Mesenchymal stem cell (in vitro differentiated cells and primary cell): Measurements from ENCODE around the gene ACTR3.

ENCODE experiments used
- DNase-seq: peaks from one replicate; pipeline ENCODE4 v3.0.0-alpha.2; 2013
- H2AFZ ChIP-seq: one replicate; pipeline ENCODE4 v1.6.1; 2013; ENCODE audit warnings: low read depth, mild to moderate bottlenecking, control low read depth, inconsistent platforms, low read length, moderate library complexity
- H2AK5ac ChIP-seq: 2 replicates; pipeline ENCODE4 v1.6.1; 2013; ENCODE audit warnings: low read length, moderate library complexity, mild to moderate bottlenecking, inconsistent platforms; ENCODE audit not compliant: severe bottlenecking
- H2BK120ac ChIP-seq: one replicate; pipeline ENCODE4 v1.6.1; 2013; ENCODE audit warnings: low read depth, mild to moderate bottlenecking, inconsistent platforms, low read length, moderate library complexity
- H2BK12ac ChIP-seq, 2 experiments: one replicate each; pipeline ENCODE4 v1.6.1; 2013; ENCODE audit warnings: inconsistent platforms in 2 of 2, low read length in 2 of 2, mild to moderate bottlenecking in 2 of 2, moderate library complexity in 2 of 2, control low read depth in 1 of 2
- H2BK15ac ChIP-seq: one replicate; pipeline ENCODE4 v1.6.1; 2013; ENCODE audit warnings: mild to moderate bottlenecking, low read depth, inconsistent platforms; ENCODE audit not compliant: poor library complexity, severe bottlenecking
- H2BK5ac ChIP-seq: 2 replicates; pipeline ENCODE4 v1.6.1; 2013; ENCODE audit warnings: low read depth, mild to moderate bottlenecking, low read length, control low read depth, inconsistent platforms; ENCODE audit not compliant: poor library complexity, severe bottlenecking
- H3K14ac ChIP-seq, 2 experiments: one replicate each; pipeline ENCODE4 v1.6.1; 2013; ENCODE audit warnings: inconsistent platforms in 2 of 2, low read length in 2 of 2, control low read depth in 1 of 2, mild to moderate bottlenecking in 1 of 2, moderate library complexity in 1 of 2
- H3K18ac ChIP-seq, 2 experiments: one replicate each; pipeline ENCODE4 v1.6.1; 2013; ENCODE audit warnings: inconsistent platforms in 2 of 2, low read length in 2 of 2, control low read depth in 1 of 2, low read depth in 1 of 2, mild to moderate bottlenecking in 1 of 2
- H3K23ac ChIP-seq, 2 experiments: one replicate each; pipeline ENCODE4 v1.6.1; 2013; ENCODE audit warnings: inconsistent platforms in 2 of 2, low read length in 2 of 2, mild to moderate bottlenecking in 2 of 2, moderate library complexity in 2 of 2, control low read depth in 1 of 2
- H3K27ac ChIP-seq: 2 replicates; pipeline ENCODE4 v1.5.1; 2013; ENCODE audit warnings: mild to moderate bottlenecking, moderate library complexity, low read length, control low read depth, inconsistent platforms; ENCODE audit not compliant: poor library complexity, severe bottlenecking
- H3K27me3 ChIP-seq, 2 experiments: 2 replicates each; pipeline versions ENCODE4 v1.6.1 to v1.7.0; 2013; ENCODE audit warnings: low read length in 2 of 2, mild to moderate bottlenecking in 2 of 2, moderate library complexity in 2 of 2, control low read depth in 1 of 2, inconsistent platforms in 1 of 2; ENCODE audit not compliant: control insufficient read depth in 1 of 2, insufficient read depth in 1 of 2
- H3K36me3 ChIP-seq, 2 experiments: 2 replicates each; pipeline versions ENCODE4 v1.6.1 to v1.7.0; 2013; ENCODE audit warnings: low read length in 2 of 2, control low read depth in 1 of 2, inconsistent platforms in 1 of 2, low read depth in 1 of 2, mild to moderate bottlenecking in 1 of 2; ENCODE audit not compliant: insufficient read depth in 2 of 2, control insufficient read depth in 1 of 2
- H3K4ac ChIP-seq, 2 experiments: one replicate each; pipeline ENCODE4 v1.6.1; 2013; ENCODE audit warnings: inconsistent platforms in 2 of 2, low read length in 2 of 2, mild to moderate bottlenecking in 2 of 2, moderate library complexity in 2 of 2, control low read depth in 1 of 2, low read depth in 1 of 2
- H3K4me1 ChIP-seq: 2 replicates; pipeline ENCODE4 v1.6.1; 2013; ENCODE audit warnings: low read depth, low read length, control low read depth; ENCODE audit not compliant: control insufficient read depth, insufficient read depth
- H3K4me2 ChIP-seq: 2 replicates; pipeline ENCODE4 v1.6.1; 2013; ENCODE audit warnings: low read length, mild to moderate bottlenecking, inconsistent platforms; ENCODE audit not compliant: poor library complexity, severe bottlenecking
- H3K4me3 ChIP-seq, 2 experiments: 2 replicates each; pipeline versions ENCODE4 v1.5.1 to v1.7.0; 2013; ENCODE audit warnings: low read length in 2 of 2, mild to moderate bottlenecking in 2 of 2, control low read depth in 1 of 2, low read depth in 1 of 2; ENCODE audit not compliant: insufficient read depth in 1 of 2
- H3K79me1 ChIP-seq: replicated peaks from 2 replicates; pipeline ENCODE4 v1.6.1; 2013; ENCODE audit warnings: mild to moderate bottlenecking, control low read depth, low read length, inconsistent platforms; ENCODE audit not compliant: poor library complexity, severe bottlenecking
- H3K9ac ChIP-seq: 2 replicates; pipeline ENCODE4 v1.7.0; 2013; ENCODE audit warnings: mild to moderate bottlenecking, low read length, moderate library complexity
- H3K9me3 ChIP-seq: 2 replicates; pipeline ENCODE4 v1.7.0; 2013; ENCODE audit warnings: mild to moderate bottlenecking, low read length; ENCODE audit not compliant: control insufficient read depth
- H4K8ac ChIP-seq: one replicate; pipeline ENCODE4 v1.6.1; 2013; ENCODE audit warnings: inconsistent platforms, mild to moderate bottlenecking, low read length, moderate library complexity
- H4K91ac ChIP-seq: one replicate; pipeline ENCODE4 v1.6.1; 2013; ENCODE audit warnings: mild to moderate bottlenecking, low read length, inconsistent platforms
- WGBS: methylation state at CpG from one replicate; pipeline ENCODE4 v1.1.7; 2013; ENCODE audit warnings: mixed read lengths; 5-methylcytosine and 5-hydroxymethylcytosine counted together

Gene ACTR3

DNA sequence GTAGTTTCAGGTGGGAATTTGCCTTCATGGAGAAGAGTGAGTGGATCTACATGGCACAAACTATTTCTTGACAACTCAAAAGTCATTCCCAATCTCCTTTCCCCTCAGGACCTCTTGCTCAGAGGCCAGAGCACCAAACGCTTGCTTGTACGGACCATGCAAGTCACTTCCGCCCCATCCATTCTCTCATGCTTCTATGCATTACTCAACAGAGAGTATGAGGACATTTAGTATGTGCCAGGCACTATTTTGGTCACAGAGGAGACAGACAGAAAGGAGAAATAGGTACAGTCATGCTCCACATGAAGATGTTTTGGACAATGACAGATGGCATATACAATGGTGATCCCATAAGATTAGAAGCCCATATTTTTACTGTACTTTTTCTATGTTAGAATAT is 117.5 kb downstream of the ACTR3 start:
- no peaks in the 10 kb centered on the region for H3K36me3 ChIP-seq

DNA sequence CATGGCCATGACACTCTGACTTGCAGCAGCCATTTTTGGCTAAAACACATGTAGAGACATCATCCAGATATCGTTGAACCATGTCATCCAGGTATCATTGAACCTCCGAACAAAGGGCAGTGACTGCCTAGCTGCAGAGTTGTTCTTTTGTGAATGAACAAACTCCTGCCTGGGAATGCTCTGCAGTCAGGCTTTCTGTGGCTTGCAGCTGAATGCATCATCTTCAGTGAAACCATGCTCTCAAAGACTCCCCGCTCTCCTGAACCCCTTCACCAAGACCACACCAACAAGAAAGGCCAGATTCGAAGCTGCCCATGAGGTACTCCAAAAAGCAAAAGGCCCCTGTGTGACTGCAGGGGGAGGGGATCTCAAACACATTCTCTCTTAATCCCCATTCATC is 118.8 kb downstream of the ACTR3 start:
- H3K18ac ChIP-seq = no peak overlapping the region
- 86% methylated on average over 4 of the region's 4 CpGs for WGBS
- no peak overlapping the region for H3K4me2 ChIP-seq
- H3K9me3 ChIP-seq = peaks cover 4% of the 10 kb centered on the region
- DNase-seq = no peak
- H3K9ac ChIP-seq = no peak overlapping the region
- no peak overlapping the region for H2BK12ac ChIP-seq
- no peak overlapping the region for H3K4me3 ChIP-seq
- H3K4ac ChIP-seq = no peak overlapping the region
- no peak overlapping the region for H4K8ac ChIP-seq
- no peak overlapping the region for H3K14ac ChIP-seq
- H2BK15ac ChIP-seq = no peak overlapping the region
- peaks cover 4 to 22% of the 10 kb centered on the region in 2 experiments for H3K27me3 ChIP-seq
- H2BK5ac ChIP-seq = no peak overlapping the region
- no peaks in the 10 kb centered on the region for H3K36me3 ChIP-seq
- H2BK120ac ChIP-seq = no peak overlapping the region
- no peak overlapping the region for H3K23ac ChIP-seq
- no peaks in the 10 kb centered on the region for H3K4me1 ChIP-seq
- H3K79me1 ChIP-seq = no peaks in the 10 kb centered on the region
- H3K27ac ChIP-seq = no peak overlapping the region
- no peak overlapping the region for H2AFZ ChIP-seq
- H4K91ac ChIP-seq = no peak overlapping the region
- no peak overlapping the region for H2AK5ac ChIP-seq

More for the DNA sequence above, 117.5 kb downstream of the ACTR3 start:
- no peak for DNase-seq
- Histone ChIP-seq H3K23ac (no peak overlapping the region), H2AK5ac (no peak overlapping the region), H2BK15ac (no peak overlapping the region), H3K4me1 (no peaks in the 10 kb centered on the region), H3K9ac (no peak overlapping the region), H2BK12ac (no peak overlapping the region), H4K91ac (no peak overlapping the region), H2AFZ (no peak overlapping the region), H3K4me3 (no peak overlapping the region), H3K4me2 (no peak overlapping the region), H3K18ac (no peak overlapping the region), H4K8ac (no peak overlapping the region), H2BK5ac (no peak overlapping the region), H3K79me1 (no peaks in the 10 kb centered on the region), H3K27me3 (peaks cover 4 to 22% of the 10 kb centered on the region in 2 experiments), H3K14ac (no peak overlapping the region), H3K27ac (no peak overlapping the region), H3K9me3 (peaks cover 4% of the 10 kb centered on the region), H2BK120ac (no peak overlapping the region), H3K4ac (no peak overlapping the region)
- 96% methylated on average over 3 of the region's 3 CpGs for WGBS

DNA sequence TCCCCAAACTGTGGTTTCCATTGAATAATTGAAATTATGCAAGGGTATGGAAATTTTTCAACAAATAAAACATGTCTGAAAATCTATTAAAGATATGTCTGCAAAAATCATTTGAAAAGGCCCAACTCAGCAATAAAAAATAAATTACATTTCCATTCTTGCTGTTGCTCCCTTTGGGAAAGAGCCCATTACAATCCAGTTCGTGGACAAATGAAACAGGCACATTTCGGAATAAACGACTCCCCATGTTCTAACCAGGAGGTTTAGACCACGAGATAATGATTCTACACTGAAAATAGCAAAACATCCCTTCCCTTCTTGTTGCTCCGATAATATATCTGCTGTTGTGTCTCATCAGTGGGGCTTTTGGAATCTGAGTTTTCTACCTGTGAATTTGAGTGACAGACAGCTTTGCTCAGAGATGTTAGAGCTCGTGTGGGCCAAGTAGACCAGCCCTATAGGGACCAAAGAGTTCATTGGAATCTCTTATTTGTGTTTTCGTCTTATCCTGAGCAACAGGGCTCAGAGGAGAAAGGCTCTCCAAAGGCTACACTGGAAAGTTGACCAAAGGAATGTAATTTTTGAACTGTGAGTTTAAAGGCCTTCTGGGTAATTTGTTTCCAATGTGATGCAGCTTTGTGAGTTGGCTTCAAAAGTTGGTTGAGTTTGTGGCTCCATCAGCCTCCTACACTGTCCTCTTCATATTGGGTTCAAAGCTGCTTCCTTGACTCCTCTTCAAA is 119.5 kb downstream of the ACTR3 start:
- Histone ChIP-seq H2BK120ac (no peak overlapping the region), H2BK12ac (no peak overlapping the region), H3K79me1 (no peaks in the 10 kb centered on the region), H3K4me2 (no peak overlapping the region), H2BK15ac (no peak overlapping the region), H2AFZ (no peak overlapping the region), H3K36me3 (no peaks in the 10 kb centered on the region), H2BK5ac (no peak overlapping the region), H4K91ac (no peak overlapping the region), H4K8ac (no peak overlapping the region), H3K4me1 (no peaks in the 10 kb centered on the region), H3K9me3 (peaks cover 2% of the 10 kb centered on the region), H3K27ac (no peak overlapping the region), H3K18ac (no peak overlapping the region), H3K4me3 (no peak overlapping the region), H3K14ac (no peak overlapping the region), H2AK5ac (no peak overlapping the region), H3K9ac (no peak overlapping the region), H3K23ac (no peak overlapping the region), H3K27me3 (peaks cover 4 to 20% of the 10 kb centered on the region in 2 experiments), H3K4ac (no peak overlapping the region)
- DNase-seq = no peak
- WGBS = 80% methylated on average over 6 of the region's 7 CpGs

DNA sequence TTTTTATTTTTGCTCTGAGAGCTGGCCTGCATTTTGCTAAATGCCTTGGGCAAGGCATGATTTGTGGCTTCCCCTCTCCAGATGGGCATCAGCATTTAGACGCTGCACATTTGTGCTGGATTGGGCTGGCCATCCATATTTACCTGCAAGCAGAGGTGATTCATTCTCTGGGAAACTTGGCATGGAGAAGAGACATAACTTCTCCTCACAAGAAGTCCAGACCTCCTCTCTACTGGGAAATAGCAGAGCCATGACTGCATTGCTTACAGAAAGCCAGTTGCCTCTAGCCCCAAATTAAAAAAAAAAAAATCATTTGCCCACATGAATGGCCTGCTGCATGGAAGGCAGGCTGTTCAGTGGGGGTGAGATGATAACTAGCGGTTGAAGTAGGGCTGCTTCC is 120.1 kb downstream of the ACTR3 start:
- Histone ChIP-seq H2BK15ac (no peak overlapping the region), H2AFZ (no peak overlapping the region), H3K79me1 (no peaks in the 10 kb centered on the region), H2BK5ac (no peak overlapping the region), H3K4ac (no peak overlapping the region), H3K9me3 (no peaks in the 10 kb centered on the region), H3K27ac (no peak overlapping the region), H3K4me3 (no peak overlapping the region), H3K23ac (no peak overlapping the region), H3K4me1 (no peaks in the 10 kb centered on the region), H3K36me3 (no peaks in the 10 kb centered on the region), H2BK12ac (no peak overlapping the region), H3K18ac (no peak overlapping the region), H3K9ac (no peak overlapping the region), H2BK120ac (no peak overlapping the region), H2AK5ac (no peak overlapping the region), H3K14ac (no peak overlapping the region), H3K4me2 (no peak overlapping the region), H3K27me3 (peaks cover 4 to 15% of the 10 kb centered on the region in 2 experiments), H4K91ac (no peak overlapping the region), H4K8ac (no peak overlapping the region)
- 75% methylated on average over 2 of the region's 2 CpGs for WGBS
- no peak for DNase-seq
